Left ventricle myocardium inferior (tissue), 1 donor: ENCODE results near the gene UGT1A3. TPM values are rescaled to one million over a fixed set of nuclear protein-coding genes. Genes with fewer than 3 reads are reported as not detected.

Experiments used
- DNase-seq: peaks from one replicate; pipeline ENCODE4 v3.0.0-alpha.2; 2020
- H3K27ac ChIP-seq: fragments of 200-600 bp; replicated peaks from 2 replicates; pipeline ENCODE4 v1.8.0; 2021
- H3K27me3 ChIP-seq: fragments of 200-600 bp; 2 replicates; pipeline ENCODE4 v1.8.0; 2021; ENCODE audit warnings: low read depth
- H3K36me3 ChIP-seq: fragments of 200-600 bp; 2 replicates; pipeline ENCODE4 v1.8.0; 2021
- H3K4me1 ChIP-seq: fragments of 200-600 bp; 2 replicates; pipeline ENCODE4 v1.8.0; 2021
- H3K4me3 ChIP-seq: fragments of 200-600 bp; 2 replicates; pipeline ENCODE4 v1.8.0; 2021; ENCODE audit warnings: mild to moderate bottlenecking, moderate library complexity
- H3K9me3 ChIP-seq: fragments of 200-600 bp; replicated peaks from 2 replicates; pipeline ENCODE4 v1.8.0; 2021
- CTCF ChIP-seq: fragments of 200-600 bp; IDR thresholded peaks from 2 replicates; pipeline ENCODE4 v1.8.0; 2021; ENCODE audit warnings: antibody characterized with exemption, mild to moderate bottlenecking, borderline replicate concordance
- intact Hi-C: fragments of 100-400 bp; cut with micrococcal nuclease; formaldehyde crosslinking; loops from one replicate; pipeline ENCODE4 v1.11.0; 2022
- total RNA-seq: library from RNA; stranded (reverse); fragmentation: NEBNext Ultra II Directional; extraction: Animal tissue kit (Norgen Biotek cat#: 25700); gene quantifications from one replicate; pipeline ENCODE4 v1.2.1, GENCODE V29; 2021
- donor health status: DM: no; HTN: yes; CAD: no; lungs with severe emphysema.

UGT1A3 gene
- total RNA-seq, 1 donor from 2014 or later: not detected

GRCh38 chr2:233789554-233789953, 60.7 kb downstream of the UGT1A3 start:
- no peaks in the 10 kb centered on the region for H3K9me3 ChIP-seq
- no peaks in the 10 kb centered on the region for H3K4me1 ChIP-seq
- no peak for TF ChIP-seq CTCF
- peaks cover 20% of the 10 kb centered on the region for H3K27me3 ChIP-seq
- no peak overlapping the region for H3K4me3 ChIP-seq
- DNase-seq: no peak
- intact Hi-C loops: no loop called here
- H3K36me3 ChIP-seq: no peaks in the 10 kb centered on the region
- no peak overlapping the region for H3K27ac ChIP-seq

DNA sequence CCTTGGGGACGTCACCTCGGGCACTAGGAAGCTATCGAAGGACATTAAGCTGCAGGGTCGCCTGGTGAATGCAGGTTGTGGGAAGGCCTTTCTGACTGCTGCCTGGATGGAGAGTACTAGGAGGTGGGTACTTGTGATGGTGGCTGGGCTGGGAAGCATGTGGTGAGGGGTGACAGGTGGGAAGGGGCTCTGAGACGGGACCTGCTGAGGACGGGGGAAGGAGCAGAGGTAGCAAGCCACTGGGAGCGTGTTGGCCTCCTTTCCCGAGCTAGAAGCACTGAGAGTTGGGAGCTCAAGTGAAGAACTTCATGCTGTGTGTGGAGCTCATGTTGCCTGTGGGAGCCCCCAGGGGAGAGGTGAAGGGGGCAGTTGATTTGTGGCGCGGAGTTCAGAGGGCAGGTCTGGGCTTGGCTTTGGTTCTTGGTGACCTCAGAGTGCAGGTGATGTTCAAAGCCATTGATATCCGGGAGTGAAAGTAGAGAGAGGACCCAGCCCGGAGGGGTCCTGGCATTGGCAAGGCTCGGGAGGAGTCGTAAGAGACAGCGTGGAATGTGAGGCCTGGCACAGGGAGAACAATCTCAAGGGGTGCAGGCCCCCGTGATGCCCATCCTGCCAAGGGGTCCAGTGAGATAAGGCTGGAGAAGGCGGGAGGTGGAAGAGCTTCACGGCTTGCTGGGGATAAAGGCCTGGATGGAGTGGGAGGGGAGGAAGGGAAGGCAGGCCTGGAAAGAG, 62.5 kb downstream of the UGT1A3 start:
- H3K4me1 ChIP-seq: no peaks in the 10 kb centered on the region
- H3K4me3 ChIP-seq: no peak overlapping the region
- no peak for TF ChIP-seq CTCF
- H3K9me3 ChIP-seq: no peaks in the 10 kb centered on the region
- peaks cover 13% of the 10 kb centered on the region for H3K27me3 ChIP-seq
- H3K36me3 ChIP-seq: no peaks in the 10 kb centered on the region
- no peak overlapping the region for H3K27ac ChIP-seq
- intact Hi-C loops: no loop called here
- no peak for DNase-seq

- Histone ChIP-seq H3K27me3 (peaks cover 13% of the 10 kb centered on the region), H3K4me3 (no peak overlapping the region), H3K36me3 (no peaks in the 10 kb centered on the region), H3K4me1 (no peaks in the 10 kb centered on the region), H3K27ac (no peak overlapping the region), H3K9me3 (no peaks in the 10 kb centered on the region)
- DNase-seq: no peak
- TF ChIP-seq CTCF: no peak
- intact Hi-C loops: no loop called here
Measured at GRCh38 chr2:233791883-233792329, 63.1 kb downstream of the UGT1A3 start.

- Histone ChIP-seq H3K4me3 (no peak overlapping the region), H3K4me1 (no peaks in the 10 kb centered on the region), H3K36me3 (no peaks in the 10 kb centered on the region), H3K9me3 (no peaks in the 10 kb centered on the region), H3K27me3 (peaks cover 13% of the 10 kb centered on the region), H3K27ac (no peak overlapping the region)
- intact Hi-C loops: no loop called here
- no peak for TF ChIP-seq CTCF
- no peak for DNase-seq
Measured at GRCh38 chr2:233792720-233793119, 63.9 kb downstream of the UGT1A3 start.

- H3K27me3 ChIP-seq: peaks cover 13% of the 10 kb centered on the region
- TF ChIP-seq CTCF: no peak
- H3K4me3 ChIP-seq: no peak overlapping the region
- intact Hi-C loops: no loop called here
- H3K4me1 ChIP-seq: no peaks in the 10 kb centered on the region
- no peak overlapping the region for H3K27ac ChIP-seq
- no peak for DNase-seq
- no peaks in the 10 kb centered on the region for H3K36me3 ChIP-seq
- no peaks in the 10 kb centered on the region for H3K9me3 ChIP-seq
Measured at GRCh38 chr2:233793465-233794127, 64.8 kb downstream of the UGT1A3 start.
